Measurements from ENCODE around the gene B3GNT4. TPM values are rescaled to one million over a fixed set of nuclear protein-coding genes. Genes with fewer than 3 reads are reported as not detected.

The B3GNT4 gene
- total and polyA plus RNA-seq, 2 of the 4 experiments (the other 2 are of a cell fraction) = 0.18 to 0.53 TPM

DNA sequence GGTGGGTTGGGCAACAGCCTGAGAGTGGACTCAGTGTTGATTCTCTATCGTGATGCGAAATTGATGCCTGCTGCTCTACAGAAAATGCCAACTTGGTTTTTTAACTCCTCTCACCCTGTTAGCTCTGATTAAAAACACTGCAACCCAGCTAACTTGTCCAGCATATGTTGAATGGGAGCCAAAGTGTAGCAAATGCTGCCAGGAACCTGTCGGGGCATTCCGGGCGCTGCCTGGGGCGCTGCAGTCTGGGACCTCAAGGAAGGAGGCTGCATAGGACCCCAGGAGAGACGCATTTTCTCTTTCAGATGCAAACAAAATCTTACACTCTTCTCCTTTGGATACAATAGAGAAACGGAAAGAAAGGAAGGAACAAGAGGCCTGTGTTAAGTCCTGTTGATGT, 3.9 kb downstream of the B3GNT4 start:
- Histone ChIP-seq H3K4me2 (ENCODE audit: low read depth, low read length) (no peak overlapping the region), H3K4me1 (ENCODE audit: control insufficient read depth, insufficient read depth, low read length) (no peaks in the 10 kb centered on the region), H2BK20ac (ENCODE audit: low read depth, low read length) (no peak overlapping the region), H3K4me3 (ENCODE audit: insufficient read depth, low read depth, low read length) (no peak overlapping the region), H3K36me3 (ENCODE audit: control insufficient read depth, insufficient read depth, low read length) (peaks cover 33% of the 10 kb centered on the region), H4K91ac (ENCODE audit: insufficient read depth, low read depth, low read length) (no peak overlapping the region), H3K4ac (ENCODE audit: low read depth, low read length) (no peak overlapping the region), H3K14ac (replicated peaks; ENCODE audit: low read depth, low read length) (no peak overlapping the region), H3K27me3 (ENCODE audit: control insufficient read depth, insufficient read depth, low read length) (peaks cover 22% of the 10 kb centered on the region), H3K9me1 (ENCODE audit: insufficient read depth, low read length) (no peaks in the 10 kb centered on the region; the same call in 1 of the 2 replicates), H3K9me3 (ENCODE audit: control insufficient read depth, insufficient read depth, low read length) (no peaks in the 10 kb centered on the region), H3K56ac (ENCODE audit: extremely low read depth, insufficient read depth, low read length) (no peak overlapping the region), H4K5ac (ENCODE audit: low read depth, low read length) (no peak overlapping the region), H2AFZ (replicated peaks; ENCODE audit: low read length, poor library complexity) (no peak overlapping the region), H4K20me1 (ENCODE audit: insufficient read depth, low read length) (peaks cover 18% of the 10 kb centered on the region), H3K79me1 (ENCODE audit: low read depth in 1 of 2, low read length in 2 of 2) (peaks cover 0 to 4% of the 10 kb centered on the region in 2 experiments; a peak in 1 of 4 replicates), H2AK5ac (ENCODE audit: low read depth, low read length) (no peak overlapping the region), H2AK9ac (replicated peaks; ENCODE audit: low read depth, low read length, poor library complexity) (no peak overlapping the region), H4K8ac (ENCODE audit: low read depth in 2 of 2, low read length in 2 of 2) (no peak overlapping the region), H3K27ac (ENCODE audit: insufficient read depth, low read length) (no peak overlapping the region), H2BK15ac (ENCODE audit: low read depth, low read length) (no peak overlapping the region), H2BK5ac (ENCODE audit: low read depth, low read length, poor library complexity, severe bottlenecking) (no peak overlapping the region), H2BK120ac (ENCODE audit: low read depth, low read length) (no peak overlapping the region), H3K9ac (ENCODE audit: low read depth, low read length) (no peak overlapping the region), H3K18ac (ENCODE audit: low read depth, low read length) (no peak overlapping the region), H3K23ac (ENCODE audit: low read depth, low read length) (no peak overlapping the region)
- intact Hi-C loops (cut with micrococcal nuclease) (no loop called here), in situ Hi-C loops (cut with MboI; ENCODE audit: low sequenced_read_pairs) (no loop called here), dilution Hi-C loops (cut with HindIII; ENCODE audit: low sequenced_read_pairs, unreplicated experiment) (no loop called here)
- CTCF ChIA-PET = interaction anchor here (0.6 kb wide), 1 partner anchor 723 kb away, joined by 3 read pairs; no protein-coding TSS in a partner anchor
- POLR2A ChIA-PET (ENCODE audit: unreplicated experiment) = no interaction called here
- DNase-seq (no peak), ATAC-seq (ENCODE audit: low read depth) (no peak)
- BruUV-seq (replicated peaks) = no TSS peak
- no CpG with 5 or more reads among the region's 8 CpGs for WGBS, 2 experiments (ENCODE audit: extremely low coverage in 2 of 2, insufficient read length in 1 of 2)
- TF ChIP-seq, protein P1, sequence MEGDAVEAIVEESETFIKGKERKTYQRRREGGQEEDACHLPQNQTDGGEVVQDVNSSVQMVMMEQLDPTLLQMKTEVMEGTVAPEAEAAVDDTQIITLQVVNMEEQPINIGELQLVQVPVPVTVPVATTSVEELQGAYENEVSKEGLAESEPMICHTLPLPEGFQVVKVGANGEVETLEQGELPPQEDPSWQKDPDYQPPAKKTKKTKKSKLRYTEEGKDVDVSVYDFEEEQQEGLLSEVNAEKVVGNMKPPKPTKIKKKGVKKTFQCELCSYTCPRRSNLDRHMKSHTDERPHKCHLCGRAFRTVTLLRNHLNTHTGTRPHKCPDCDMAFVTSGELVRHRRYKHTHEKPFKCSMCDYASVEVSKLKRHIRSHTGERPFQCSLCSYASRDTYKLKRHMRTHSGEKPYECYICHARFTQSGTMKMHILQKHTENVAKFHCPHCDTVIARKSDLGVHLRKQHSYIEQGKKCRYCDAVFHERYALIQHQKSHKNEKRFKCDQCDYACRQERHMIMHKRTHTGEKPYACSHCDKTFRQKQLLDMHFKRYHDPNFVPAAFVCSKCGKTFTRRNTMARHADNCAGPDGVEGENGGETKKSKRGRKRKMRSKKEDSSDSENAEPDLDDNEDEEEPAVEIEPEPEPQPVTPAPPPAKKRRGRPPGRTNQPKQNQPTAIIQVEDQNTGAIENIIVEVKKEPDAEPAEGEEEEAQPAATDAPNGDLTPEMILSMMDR (conservative IDR thresholded peaks at IDR 0.05; ENCODE audit: low read depth, low read length) = no peak
- TF ChIP-seq BHLHE40 (IDR thresholded peaks at IDR 0.05; ENCODE audit: low read depth, low read length) (no peak), MXI1 (IDR thresholded peaks at IDR 0.05; ENCODE audit: borderline replicate concordance, low read depth, low read length) (no peak), NFE2L2 (IDR thresholded peaks at IDR 0.05; ENCODE audit: low read depth, low read length) (no peak), MAZ (IDR thresholded peaks at IDR 0.05; ENCODE audit: borderline replicate concordance, low read depth, low read length) (no peak), RAD21 (IDR thresholded peaks at IDR 0.05; ENCODE audit: low read length) (no peak), RCOR1 (IDR thresholded peaks at IDR 0.05; ENCODE audit: insufficient replicate concordance, low read length) (no peak), FOS (IDR thresholded peaks at IDR 0.05; ENCODE audit: low read depth, low read length) (no peak), POLR2A (IDR thresholded peaks at IDR 0.05; ENCODE audit: low read depth, low read length) (no peak)
- TF ChIP-seq, protein P2, sequence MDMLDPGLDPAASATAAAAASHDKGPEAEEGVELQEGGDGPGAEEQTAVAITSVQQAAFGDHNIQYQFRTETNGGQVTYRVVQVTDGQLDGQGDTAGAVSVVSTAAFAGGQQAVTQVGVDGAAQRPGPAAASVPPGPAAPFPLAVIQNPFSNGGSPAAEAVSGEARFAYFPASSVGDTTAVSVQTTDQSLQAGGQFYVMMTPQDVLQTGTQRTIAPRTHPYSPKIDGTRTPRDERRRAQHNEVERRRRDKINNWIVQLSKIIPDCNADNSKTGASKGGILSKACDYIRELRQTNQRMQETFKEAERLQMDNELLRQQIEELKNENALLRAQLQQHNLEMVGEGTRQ (IDR thresholded peaks at IDR 0.05; ENCODE audit: low read depth, low read length) = no peak

All from IMR-90 (cell line).